DOHH2 (cell line): ENCODE results near the gene NFAT5.

Experiments
- H3F3A ChIP-seq: fragments of 200-600 bp; sonication (generic), shearing (Covaris generic); 2 replicates; pipeline ENCODE4 v1.6.0; 2016; ENCODE audit warnings: antibody characterized with exemption, mild to moderate bottlenecking; ENCODE audit not compliant: control insufficient read depth, insufficient read depth
- H3K27ac ChIP-seq: fragments of 200-600 bp; sonication (generic); 2 replicates; pipeline ENCODE4 v1.5.1; 2014; ENCODE audit warnings: low read depth, mild to moderate bottlenecking, low read length, moderate library complexity
- H3K27me3 ChIP-seq: fragments of 200-600 bp; sonication (generic); 2 replicates; pipeline ENCODE4 v1.6.1; 2014; ENCODE audit warnings: mild to moderate bottlenecking, low read length, mixed read lengths; ENCODE audit not compliant: control insufficient read depth
- H3K36me3 ChIP-seq: fragments of 200-600 bp; sonication (generic); 2 replicates; pipeline ENCODE4 v1.6.1; 2014; ENCODE audit warnings: mild to moderate bottlenecking, low read length, moderate library complexity, mixed read lengths; ENCODE audit not compliant: control insufficient read depth
- H3K4me1 ChIP-seq: fragments of 200-600 bp; sonication (generic); 2 replicates; pipeline ENCODE4 v1.6.1; 2014; ENCODE audit warnings: mild to moderate bottlenecking, low read length, mixed read lengths; ENCODE audit not compliant: control insufficient read depth
- H3K4me2 ChIP-seq: fragments of 200-600 bp; sonication (generic); 2 replicates; pipeline ENCODE4 v1.6.0; 2014; ENCODE audit warnings: mild to moderate bottlenecking, low read length, moderate library complexity
- H3K4me3 ChIP-seq: fragments of 200-600 bp; sonication (generic); 2 replicates; pipeline ENCODE4 v1.5.1; 2014; ENCODE audit warnings: mild to moderate bottlenecking, low read length, mixed read lengths
- H3K79me2 ChIP-seq: fragments of 200-600 bp; sonication (generic); 2 replicates; pipeline ENCODE4 v1.6.1; 2014; ENCODE audit warnings: mild to moderate bottlenecking, low read length, mixed read lengths; ENCODE audit not compliant: control insufficient read depth
- H3K9me2 ChIP-seq: fragments of 200-600 bp; sonication (generic); replicated peaks from 2 replicates; pipeline ENCODE4 v1.6.1; 2014; ENCODE audit warnings: mild to moderate bottlenecking, low read length, mixed read lengths; ENCODE audit not compliant: control insufficient read depth
- H3K9me3 ChIP-seq: fragments of 200-600 bp; sonication (generic); 2 replicates; pipeline ENCODE4 v1.6.1; 2014; ENCODE audit warnings: antibody characterized with exemption, low read length, mixed read lengths; ENCODE audit not compliant: control insufficient read depth, insufficient read depth
- H4K20me1 ChIP-seq: fragments of 200-600 bp; sonication (generic); 2 replicates; pipeline ENCODE4 v1.6.0; 2014; ENCODE audit warnings: low read depth, mild to moderate bottlenecking, antibody characterized with exemption, low read length, moderate library complexity; ENCODE audit not compliant: control insufficient read depth, insufficient read depth
- CTCF ChIP-seq: fragments of 200-600 bp; sonication (generic); IDR thresholded peaks from one replicate; pipeline ENCODE4 v1.5.1; 2014; ENCODE audit warnings: antibody characterized with exemption, mild to moderate bottlenecking, low read depth, low read length; ENCODE audit not compliant: poor library complexity, severe bottlenecking
- EZH2phosphoT487 ChIP-seq: fragments of 200-600 bp; sonication (generic); IDR thresholded peaks from 2 replicates; pipeline ENCODE4 v1.6.1; 2017; ENCODE audit warnings: borderline replicate concordance, mild to moderate bottlenecking, antibody characterized with exemption, low read length, moderate library complexity, mixed read lengths

The NFAT5 gene

DNA sequence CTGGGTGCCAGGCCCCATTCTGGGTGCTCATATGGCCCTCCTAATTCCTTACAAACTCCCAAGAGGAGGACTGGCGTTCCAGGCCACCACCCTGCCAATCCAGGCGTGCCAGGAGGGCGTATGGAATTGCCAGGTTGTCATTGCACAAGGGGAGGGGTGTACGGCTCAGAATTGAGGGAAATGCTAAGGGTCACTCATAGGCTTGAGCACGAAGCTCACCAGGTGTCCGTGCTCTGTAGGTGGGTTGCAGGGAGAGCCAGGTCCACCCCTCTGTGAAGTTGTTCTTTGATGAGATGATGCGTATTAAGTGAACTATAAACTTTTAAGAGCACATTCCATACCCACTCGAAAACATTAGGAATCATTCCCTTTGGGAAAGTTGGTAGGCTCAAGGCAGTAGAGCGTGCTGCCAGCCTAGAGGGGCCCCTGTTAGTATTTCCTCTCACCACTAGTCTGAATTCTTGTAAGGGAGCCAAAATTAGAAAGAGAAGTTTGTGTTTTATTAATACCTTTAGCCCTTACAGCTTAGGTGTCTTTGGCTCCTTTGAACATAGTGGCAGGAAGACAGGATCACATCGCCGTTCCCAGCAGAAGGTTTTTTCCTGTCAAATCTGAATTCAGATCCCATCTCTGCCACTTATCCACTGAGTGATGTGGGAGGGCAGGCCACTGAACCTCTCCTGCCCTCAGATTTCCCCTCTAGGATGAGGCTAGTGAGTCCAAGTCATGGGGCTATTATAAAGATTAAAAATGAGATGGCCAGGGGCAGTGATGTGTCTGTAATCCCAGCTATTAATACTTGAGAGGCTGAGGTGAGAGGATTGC is 38.7 kb upstream of the NFAT5 start:
- Histone ChIP-seq H3K9me3 (peaks cover 5% of the 10 kb centered on the region; the same call in 1 of the 2 replicates), H3K9me2 (no peaks in the 10 kb centered on the region), H3K36me3 (no peaks in the 10 kb centered on the region), H3K27me3 (0 out of 2 replicates have a peak, but pooled peaks cover 5% of the 10 kb centered on the region), H4K20me1 (no peaks in the 10 kb centered on the region), H3F3A (no peaks in the 10 kb centered on the region), H3K4me3 (no peak overlapping the region), H3K4me1 (peaks cover 12% of the 10 kb centered on the region), H3K79me2 (no peaks in the 10 kb centered on the region), H3K27ac (no peak overlapping the region), H3K4me2 (no peak overlapping the region)
- no peak for TF ChIP-seq CTCF
- TF ChIP-seq EZH2phosphoT487 = no peak

- H3K27ac ChIP-seq = no peak overlapping the region
- H3K4me3 ChIP-seq = no peak overlapping the region
- TF ChIP-seq CTCF (no peak), EZH2phosphoT487 (no peak)
- no peaks in the 10 kb centered on the region for H3K9me3 ChIP-seq
- H3K79me2 ChIP-seq = no peaks in the 10 kb centered on the region
- H3F3A ChIP-seq = no peaks in the 10 kb centered on the region
- no peaks in the 10 kb centered on the region for H3K36me3 ChIP-seq
- H4K20me1 ChIP-seq = no peaks in the 10 kb centered on the region
- H3K4me1 ChIP-seq = peaks cover 14% of the 10 kb centered on the region
- no peaks in the 10 kb centered on the region for H3K9me2 ChIP-seq
- H3K4me2 ChIP-seq = no peak overlapping the region
- H3K27me3 ChIP-seq = 0 out of 2 replicates have a peak, but pooled peaks cover 5% of the 10 kb centered on the region
These were observed 33.8 kb upstream of the NFAT5 start for GRCh38 chr16:69531988-69532387.

DNA sequence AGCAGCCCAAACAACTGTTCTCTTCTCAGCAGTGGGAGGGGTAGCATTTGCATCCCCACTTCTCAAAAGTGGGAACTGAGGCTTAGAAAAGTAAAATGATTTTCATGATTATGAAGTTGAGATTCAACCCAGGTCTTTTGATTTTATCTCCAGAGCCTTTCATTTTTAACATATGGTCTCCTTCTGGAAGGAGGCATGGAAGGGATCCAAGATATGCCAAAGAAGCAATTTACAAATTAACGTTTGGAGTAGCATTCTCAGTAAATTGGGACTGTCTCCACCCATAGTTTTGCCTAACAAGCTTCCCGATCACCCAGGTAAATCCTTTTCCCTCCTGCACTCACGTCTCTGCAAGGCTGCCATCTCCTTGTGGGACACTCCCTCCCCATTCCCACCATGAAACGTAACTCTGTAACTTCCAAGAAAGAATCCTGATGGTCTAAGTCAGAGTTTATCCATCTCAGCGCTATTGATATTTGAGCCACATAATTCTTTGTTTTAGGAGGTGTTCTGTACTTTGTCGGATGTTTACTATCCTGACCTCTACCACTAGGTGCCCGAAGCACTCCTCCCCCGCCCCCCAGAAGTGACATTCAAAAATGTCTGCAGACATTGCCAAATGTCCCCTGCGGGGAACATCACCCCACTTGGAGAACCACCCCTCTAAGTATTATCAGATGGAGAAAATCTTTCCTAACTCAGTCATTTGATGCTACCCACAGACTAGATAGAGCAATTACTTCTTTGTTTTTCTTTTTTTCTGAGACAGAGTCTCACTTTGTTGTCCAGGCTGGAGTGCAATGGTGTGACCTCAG is 32.9 kb upstream of the NFAT5 start:
- Histone ChIP-seq H3K4me2 (no peak overlapping the region), H3K79me2 (no peaks in the 10 kb centered on the region), H3K36me3 (no peaks in the 10 kb centered on the region), H4K20me1 (no peaks in the 10 kb centered on the region), H3K27me3 (0 out of 2 replicates have a peak, but pooled peaks cover 5% of the 10 kb centered on the region), H3F3A (no peaks in the 10 kb centered on the region), H3K4me3 (no peak overlapping the region), H3K4me1 (peaks cover 21% of the 10 kb centered on the region), H3K9me2 (no peaks in the 10 kb centered on the region), H3K9me3 (no peaks in the 10 kb centered on the region), H3K27ac (no peak overlapping the region)
- TF ChIP-seq EZH2phosphoT487 = no peak
- no peak for TF ChIP-seq CTCF
